H1 (cell line): ENCODE measurements around the gene ENKD1. TPM values are rescaled to one million over a fixed set of nuclear protein-coding genes. Genes with fewer than 3 reads are reported as not detected.
A peak's percentile ranks its signal among the peaks of the same experiment; 100 is the strongest.

Source experiments
- CTCF ChIA-PET: fragments of 300-600 bp; sonication (Branson Sonifier 250); formaldehyde crosslinking; loops from one replicate; lab custom pipeline; 2021; ENCODE audit not compliant: partially characterized antibody; lab: Charles Lee
- POLR2A ChIA-PET: fragments of 300-600 bp; sonication (Branson Sonifier 250); formaldehyde crosslinking; loops from one replicate; lab custom pipeline; 2021; ENCODE audit warnings: inconsistent platforms; ENCODE audit not compliant: partially characterized antibody; lab: Charles Lee
- DNase-seq, 2 experiments: peaks; one replicate each; pipeline versions ENCODE4 v3.0.0 to v3.0.0-alpha.2; 2010 to 2022; ENCODE audit warnings: low spot score in 2 of 2, low read depth in 1 of 2, mixed read lengths in 1 of 2
- FAIRE-seq: peaks from 2 replicates; lab custom pipeline; 2011; peaks lifted over from hg19 to GRCh38; lab: Jason Lieb, UNC
- H2AFZ ChIP-seq: 2 replicates; pipeline ENCODE4 v1.8.1; 2012; ENCODE audit warnings: low read length, inconsistent platforms
- H2AK5ac ChIP-seq: 2 replicates; pipeline ENCODE4 v1.6.1; 2013; ENCODE audit warnings: low read depth, low read length
- H2BK120ac ChIP-seq: replicated peaks from 2 replicates; pipeline ENCODE3; 2013; ENCODE audit warnings: low read depth, low read length, inconsistent platforms
- H2BK12ac ChIP-seq: 2 replicates; pipeline ENCODE4 v1.6.1; 2013; ENCODE audit warnings: low read depth, low read length
- H2BK15ac ChIP-seq: 2 replicates; pipeline ENCODE4 v1.6.1; 2013; ENCODE audit warnings: low read length
- H2BK20ac ChIP-seq: 2 replicates; pipeline ENCODE4 v1.6.1; 2013; ENCODE audit warnings: low read length
- H2BK5ac ChIP-seq: 2 replicates; pipeline ENCODE4 v1.6.1; 2013; ENCODE audit warnings: low read depth, low read length
- H3K14ac ChIP-seq: 2 replicates; pipeline ENCODE4 v1.6.1; 2013; ENCODE audit warnings: inconsistent platforms; ENCODE audit not compliant: insufficient read length
- H3K18ac ChIP-seq: 2 replicates; pipeline ENCODE4 v1.6.1; 2013; ENCODE audit warnings: low read length; ENCODE audit errors: extremely low read depth
- H3K23ac ChIP-seq: 2 replicates; pipeline ENCODE4 v1.6.1; 2013; ENCODE audit warnings: inconsistent platforms; ENCODE audit not compliant: insufficient read length
- H3K23me2 ChIP-seq: 2 replicates; pipeline ENCODE4 v1.6.1; 2013; ENCODE audit warnings: low read depth, low read length
- H3K27ac ChIP-seq: 2 replicates; pipeline ENCODE4 v1.6.1; 2011; ENCODE audit warnings: low read depth, low read length, inconsistent platforms
- H3K27me3 ChIP-seq, 4 experiments: replicated peaks in 1 of 4; 1 replicate in 1 of 4; 2 replicates in 3 of 4; pipeline versions ENCODE4 v1.6.1 to v1.8.1; 2011 to 2013; ENCODE audit warnings: low read length in 3 of 4, mild to moderate bottlenecking in 3 of 4, inconsistent platforms in 2 of 4, mixed read lengths in 2 of 4, moderate library complexity in 1 of 4; ENCODE audit not compliant: control insufficient read depth in 3 of 4, insufficient read depth in 3 of 4; ENCODE audit errors: extremely low read depth in 1 of 4
- H3K36me3 ChIP-seq, 4 experiments: 2 replicates each; pipeline versions ENCODE4 v1.6.1 to v1.8.1; 2011 to 2013; ENCODE audit warnings: mild to moderate bottlenecking in 4 of 4, low read length in 3 of 4, moderate library complexity in 2 of 4, control low read depth in 1 of 4, inconsistent platforms in 1 of 4; ENCODE audit not compliant: insufficient read depth in 4 of 4, control insufficient read depth in 2 of 4
- H3K4ac ChIP-seq: replicated peaks from 2 replicates; pipeline ENCODE3; 2013; ENCODE audit warnings: low read length, low read depth, mixed read lengths, inconsistent platforms; ENCODE audit not compliant: insufficient read length
- H3K4me1 ChIP-seq, 4 experiments: replicated peaks in 1 of 4; 1 replicate in 1 of 4; 2 replicates in 3 of 4; pipeline versions ENCODE4 v1.6.1 to v1.8.1; 2011 to 2013; ENCODE audit warnings: low read length in 3 of 4, inconsistent platforms in 2 of 4, mixed read lengths in 1 of 4; ENCODE audit not compliant: insufficient read depth in 4 of 4, control insufficient read depth in 3 of 4
- H3K4me2 ChIP-seq, 2 experiments: 2 replicates each; pipeline versions ENCODE4 v1.6.1 to v1.8.1; 2011 to 2013; ENCODE audit warnings: low read depth in 2 of 2, low read length in 2 of 2, control low read depth in 1 of 2, inconsistent platforms in 1 of 2, mild to moderate bottlenecking in 1 of 2; ENCODE audit not compliant: insufficient read depth in 1 of 2
- H3K4me3 ChIP-seq, 4 experiments: fragments of 200-600, 300-600 bp in 1 of 4; sonication (generic), shearing (Covaris generic), sonication (Bioruptor Twin) in 1 of 4; 2 replicates each; pipeline versions ENCODE4 v1.5.1 to v1.8.1; 2011 to 2016; ENCODE audit warnings: low read length in 4 of 4, low read depth in 3 of 4, control low read depth in 2 of 4, inconsistent platforms in 2 of 4, mild to moderate bottlenecking in 2 of 4, mixed read lengths in 1 of 4, moderate library complexity in 1 of 4; ENCODE audit not compliant: insufficient read depth in 2 of 4; ENCODE audit errors: extremely low read depth in 1 of 4
- H3K56ac ChIP-seq: replicated peaks from 2 replicates; pipeline ENCODE3; 2013; ENCODE audit warnings: low read depth, mild to moderate bottlenecking, mixed read lengths, low read length, inconsistent platforms; ENCODE audit not compliant: insufficient read length
- H3K79me1 ChIP-seq: 2 replicates; pipeline ENCODE4 v1.6.1; 2013; ENCODE audit warnings: low read depth, low read length, control low read depth
- H3K79me2 ChIP-seq, 2 experiments: 2 replicates each; pipeline versions ENCODE4 v1.6.1 to v1.8.1; 2012 to 2013; ENCODE audit warnings: low read length in 2 of 2, mild to moderate bottlenecking in 2 of 2, inconsistent platforms in 1 of 2; ENCODE audit not compliant: insufficient read depth in 2 of 2, control insufficient read depth in 1 of 2
- H3K9ac ChIP-seq, 4 experiments: replicated peaks in 1 of 4; 1 replicate in 1 of 4; 2 replicates in 3 of 4; pipeline versions ENCODE4 v1.6.1 to v1.8.1; 2011 to 2013; ENCODE audit warnings: low read depth in 3 of 4, low read length in 3 of 4, control low read depth in 2 of 4, mild to moderate bottlenecking in 2 of 4, moderate library complexity in 2 of 4, inconsistent platforms in 1 of 4; ENCODE audit errors: extremely low read depth in 1 of 4
- H3K9me3 ChIP-seq, 2 experiments: 2 replicates each; pipeline versions ENCODE4 v1.6.1 to v1.8.1; 2012 to 2013; ENCODE audit warnings: mild to moderate bottlenecking in 2 of 2, moderate library complexity in 2 of 2, control low read depth in 1 of 2, inconsistent platforms in 1 of 2, low read depth in 1 of 2, low read length in 1 of 2, mixed read lengths in 1 of 2; ENCODE audit not compliant: insufficient read depth in 2 of 2
- H4K20me1 ChIP-seq, 2 experiments: replicated peaks in 1 of 2; 2 replicates each; pipeline versions ENCODE3 to v1.8.1; 2011 to 2013; ENCODE audit warnings: inconsistent platforms in 2 of 2, low read length in 2 of 2, mild to moderate bottlenecking in 1 of 2; ENCODE audit not compliant: insufficient read depth in 2 of 2, control insufficient read depth in 1 of 2
- H4K5ac ChIP-seq: 2 replicates; pipeline ENCODE4 v1.6.1; 2013; ENCODE audit warnings: low read length, low read depth, mixed read lengths, inconsistent platforms; ENCODE audit not compliant: insufficient read length
- H4K8ac ChIP-seq: 2 replicates; pipeline ENCODE4 v1.8.0; 2013; ENCODE audit warnings: mild to moderate bottlenecking, moderate library complexity, low read length, inconsistent platforms; ENCODE audit not compliant: insufficient read depth; ENCODE audit errors: extremely low read depth
- H4K91ac ChIP-seq: replicated peaks from 2 replicates; pipeline ENCODE3; 2013; ENCODE audit warnings: low read length, mixed read lengths, inconsistent platforms; ENCODE audit not compliant: insufficient read length
- BACH1 ChIP-seq: IDR thresholded peaks from 2 replicates; pipeline ENCODE4 v1.6.1; 2012; ENCODE audit warnings: low read length, improper control_type of control experiment
- BRCA1 ChIP-seq: IDR thresholded peaks from 2 replicates; pipeline ENCODE4 v1.6.1; 2012; ENCODE audit warnings: low read depth, low read length, improper control_type of control experiment
- CHD2 ChIP-seq: IDR thresholded peaks from 2 replicates; pipeline ENCODE4 v1.6.1; 2012; ENCODE audit warnings: low read length, improper control_type of control experiment
- JUN ChIP-seq: IDR thresholded peaks from 2 replicates; pipeline ENCODE4 v1.6.1; 2011; ENCODE audit warnings: low read depth, mild to moderate bottlenecking, improper control_type of control experiment, low read length
- MAX ChIP-seq: IDR thresholded peaks from 2 replicates; pipeline ENCODE4 v1.6.1; 2012; ENCODE audit warnings: inconsistent platforms
- RBBP5 ChIP-seq: IDR thresholded peaks from 2 replicates; pipeline ENCODE4 v1.7.1; 2012; ENCODE audit warnings: low read depth, mild to moderate bottlenecking, inconsistent platforms, low read length, moderate library complexity, borderline replicate concordance
- RFX5 ChIP-seq: IDR thresholded peaks from 2 replicates; pipeline ENCODE4 v1.6.1; 2011; ENCODE audit warnings: low read depth, low read length, improper control_type of control experiment, borderline replicate concordance
- SAP30 ChIP-seq: fragments of 300-600 bp; sonication (generic); IDR thresholded peaks from 2 replicates; pipeline ENCODE4 v1.7.1; 2012; ENCODE audit warnings: low read length, moderate library complexity, mild to moderate bottlenecking, inconsistent platforms; ENCODE audit not compliant: insufficient read depth, insufficient replicate concordance
- SIN3A ChIP-seq, 2 experiments: IDR thresholded peaks in 1 of 2; conservative IDR thresholded peaks in 1 of 2; 2 replicates each; pipeline ENCODE4 v1.6.1; 2011 to 2012; ENCODE audit warnings: low read length in 2 of 2, improper control_type of control experiment in 1 of 2, low read depth in 1 of 2, mild to moderate bottlenecking in 1 of 2
- TBP ChIP-seq: IDR thresholded peaks from 2 replicates; pipeline ENCODE4 v1.6.1; 2011; ENCODE audit warnings: low read depth, low read length, improper control_type of control experiment
- TCF12 ChIP-seq: IDR thresholded peaks from 2 replicates; pipeline ENCODE4 v1.6.1; 2011; ENCODE audit warnings: low read depth, mild to moderate bottlenecking, low read length
- WGBS, 2 experiments: shearing (Covaris generic) in 1 of 2; methylation state at CpG; one replicate each; pipeline versions ENCODE4 v1.1.6 to v1.1.7; 2013 to 2015; ENCODE audit warnings: low lambda C conversion rate in 2 of 2, mixed read lengths in 2 of 2, inconsistent platforms in 1 of 2, low coverage in 1 of 2, missing lambda C conversion rate in 1 of 2; ENCODE audit not compliant: insufficient replicate concordance in 2 of 2, insufficient coverage in 1 of 2, insufficient read length in 1 of 2; ENCODE audit errors: extremely low coverage in 1 of 2, missing lambda C conversion rate in 1 of 2; 5-methylcytosine and 5-hydroxymethylcytosine counted together
- polyA plus RNA-seq, 7 experiments: library from polyadenylated mRNA; depleted of rRNA in 3 of 7; stranded (reverse) in 5 of 7; unstranded in 2 of 7; fragments of >200 nt in 5 of 7; fragments of 200-250 nt in 2 of 7; gene quantifications; 1 replicate in 5 of 7; 2 replicates in 1 of 7; 4 replicates in 1 of 7; pipeline versions ENCODE4 v1.2.1 to v1.2.3, GENCODE V29; 2011 to 2013; ENCODE audit warnings: missing spikeins in 2 of 7, mixed read lengths in 2 of 7
- total RNA-seq: library from RNA; stranded (reverse); fragmentation: NEBNext Ultra II Directional; extraction: Animal tissue kit (Norgen Biotek cat#: 25700); gene quantifications from 2 replicates; pipeline ENCODE4 v1.2.1, GENCODE V29; 2021

The ENKD1 gene
- total and polyA plus RNA-seq, 2 of the 8 experiments (the other 6 are each of a cell fraction or from before 2014, with no cell fraction given), result 12.9 to 16.1 TPM

GRCh38 chr16:67661101-67661761 is 5.3 kb downstream of the ENKD1 start:
- H3K4me3 ChIP-seq, result peak overlapping the region; percentile 46 to 88 (median 70)
- peak overlapping the region; percentile 73 to 97 for H3K4me2 ChIP-seq
- H3K79me1 ChIP-seq, result no peaks in the 10 kb centered on the region; the same call in 1 of the 2 replicates
- H3K18ac ChIP-seq, result no peak overlapping the region; the same call in none of the 2 replicates
- peak overlapping the region; percentile 44; the same call in 1 of the 2 replicates for H2BK5ac ChIP-seq
- H3K56ac ChIP-seq, result no peak overlapping the region
- peak overlapping the region; percentile 70; the same call in 1 of the 2 replicates for H2AFZ ChIP-seq
- H2BK15ac ChIP-seq, result no peak overlapping the region; the same call in 1 of the 2 replicates
- no peak overlapping the region for H2BK20ac ChIP-seq
- DNase-seq (peak in 1 of 2 experiments; percentile 76), FAIRE-seq (no peak)
- H3K9me3 ChIP-seq, result no peaks in the 10 kb centered on the region
- H2BK120ac ChIP-seq, result no peak overlapping the region
- no peak overlapping the region for H3K14ac ChIP-seq
- H4K5ac ChIP-seq, result no peak overlapping the region
- peak overlapping the region in 2 of 4 experiments; percentile 45 to 53; a peak in 4 of 7 replicates for H3K9ac ChIP-seq
- no peak overlapping the region for H3K27ac ChIP-seq
- H3K4me1 ChIP-seq, result peaks cover 0 to 23% (median 13%) of the 10 kb centered on the region in 4 experiments; a peak in 5 of 7 replicates
- H3K23ac ChIP-seq, result no peak overlapping the region
- H3K27me3 ChIP-seq, result peaks cover 0 to 2% (median 0%) of the 10 kb centered on the region in 4 experiments; a peak in 1 of 7 replicates
- H4K20me1 ChIP-seq, result peaks cover 5 to 8% of the 10 kb centered on the region in 2 experiments
- no peak overlapping the region for H2AK5ac ChIP-seq
- no peak overlapping the region for H2BK12ac ChIP-seq
- peaks cover 0 to 4% (median 2%) of the 10 kb centered on the region in 4 experiments; a peak in 1 of 8 replicates for H3K36me3 ChIP-seq
- ChIA-PET POLR2A (interaction anchor here (1.2 to 2.8 kb wide), 5 partner anchors 9 to 114 kb away, joined by 4 to 12 read pairs (median 7); partner anchors contain the start of genes CARMIL2 and CTCF), CTCF (interaction anchor here (0.7 to 13.7 kb wide), 5 partner anchors 11 to 147 kb away, joined by 3 to 202 read pairs (median 11); partner anchors contain the start of gene CARMIL2)
- no peak overlapping the region for H4K91ac ChIP-seq
- peak; percentile 40; the same call in 1 of the 2 replicates for TF ChIP-seq TBP
- peak; percentile 73 for TF ChIP-seq CHD2
- TF ChIP-seq BACH1, result no peak
- TF ChIP-seq JUN, result no peak
- TF ChIP-seq SIN3A (conservative IDR thresholded peaks at IDR 0.05 in 1 of 2, IDR thresholded peaks at IDR 0.05 in 1 of 2; ENCODE audit: low read depth in 1 of 2, low read length in 2 of 2), result peak in 1 of 2 experiments; percentile 79; a peak in 2 of 4 replicates
- TF ChIP-seq TCF12, result 0 out of 2 replicates have a peak, but pooled peaks have one; percentile 1
- TF ChIP-seq RBBP5, result 0 out of 2 replicates have a peak, but pooled peaks have one; percentile 18
- no peak for TF ChIP-seq RFX5
- peak; percentile 74 for TF ChIP-seq SAP30
- peak; percentile 30; the same call in 1 of the 2 replicates for TF ChIP-seq BRCA1
- peak; percentile 55 for TF ChIP-seq MAX
- TF ChIP-seq, all 59 proteins: peak for 8
- WGBS, 2 experiments, result 10% methylated on average over 39 of the region's 39 CpGs; no CpG with 5 or more reads in 1 of the 2 experiments
- no peaks in the 10 kb centered on the region for H3K79me2 ChIP-seq
- no peak overlapping the region for H3K4ac ChIP-seq
- peaks cover 19% of the 10 kb centered on the region for H3K23me2 ChIP-seq
- peak overlapping the region; percentile 38; the same call in 1 of the 2 replicates for H4K8ac ChIP-seq
